ENCODE measurements around the gene PARD3. TPM values are rescaled to one million over a fixed set of nuclear protein-coding genes. Genes with fewer than 3 reads are reported as not detected.

PARD3 gene
- total and polyA plus RNA-seq, 10 of the 15 experiments (the other 5 are each of a cell fraction or from before 2014, with no cell fraction given): 2.6 to 43.1 (median 13.9) TPM

GRCh38 chr10:34454590-34455261 is 360.4 kb downstream of the PARD3 start (continued):
- TF ChIP-seq ZBTB40 (IDR thresholded peaks at IDR 0.05; ENCODE audit: borderline replicate concordance) (no peak), MXI1 (IDR thresholded peaks at IDR 0.05; ENCODE audit: low read depth, low read length) (no peak), SMAD5 (IDR thresholded peaks at IDR 0.05; ENCODE audit: low read depth) (no peak), BHLHE40 (IDR thresholded peaks at IDR 0.05; ENCODE audit: borderline replicate concordance in 1 of 2, low read depth in 2 of 2, low read length in 1 of 2) (no peak)

- intact Hi-C loops (cut with micrococcal nuclease; ENCODE audit: unreplicated experiment): no loop called here
- 29% methylated on average over 2 of the region's 2 CpGs for WGBS (ENCODE audit: insufficient coverage, insufficient replicate concordance, low lambda C conversion rate, missing lambda C conversion rate)
Observed at GRCh38 chr10:34449836-34450235, 365.3 kb downstream of the PARD3 start.

More at GRCh38 chr10:34449836-34450235, 365.3 kb downstream of the PARD3 start:
- no peak for FAIRE-seq
- no peak for ATAC-seq
- Histone ChIP-seq H3K27ac (ENCODE audit: control insufficient read depth, insufficient read depth) (no peak overlapping the region), H4K20me1 (ENCODE audit: control insufficient read depth, insufficient read depth) (no peaks in the 10 kb centered on the region), H2AFZ (ENCODE audit: control insufficient read depth, low read depth, low read length) (no peak overlapping the region), H3K36me3 (ENCODE audit: control insufficient read depth in 2 of 2, insufficient read depth in 2 of 2, low read length in 1 of 2) (no peaks in the 10 kb centered on the region), H3K79me2 (ENCODE audit: control insufficient read depth, insufficient read depth, low read length) (no peaks in the 10 kb centered on the region), H3K9me3 (replicated peaks; ENCODE audit: control insufficient read depth, insufficient read depth, low read length) (no peaks in the 10 kb centered on the region), H3K27me3 (replicated peaks in 1 of 2; ENCODE audit: control insufficient read depth in 2 of 2, insufficient read depth in 2 of 2, low read length in 1 of 2) (no peaks in the 10 kb centered on the region), H3K4me2 (ENCODE audit: control insufficient read depth, insufficient read depth) (no peak overlapping the region), H3K4me1 (ENCODE audit: control insufficient read depth, insufficient read depth, low read length) (no peaks in the 10 kb centered on the region), H3K4me3 (no peak overlapping the region), H3K9ac (ENCODE audit: control insufficient read depth, insufficient read depth, low read length) (no peak overlapping the region)
- no TSS peak for BruUV-seq (replicated peaks)
- ChIA-PET CTCF (no interaction called here), POLR2A (no interaction called here), RAD21 (ENCODE audit: unreplicated experiment) (no interaction called here), SMC1A (ENCODE audit: uncharacterized antibody, unreplicated experiment) (interaction anchor here (1.4 kb wide), 1 partner anchor 9 kb away, joined by 3 read pairs; no protein-coding TSS in a partner anchor)
- in situ Hi-C loops (cut with MboI): no loop called here
- TF ChIP-seq ATF3 (IDR thresholded peaks at IDR 0.05; ENCODE audit: borderline replicate concordance, extremely low read depth, low read depth, low read length): no peak
- no peak for TF ChIP-seq MEF2A (IDR thresholded peaks at IDR 0.05; ENCODE audit: insufficient read depth, low read depth, low read length)
- no peak for TF ChIP-seq HSF1 (IDR thresholded peaks at IDR 0.05; ENCODE audit: low read depth, low read length)
- DNase-seq (ENCODE audit: low read depth, low spot score): no peak

Data from GM12878 (cell line).